ENCODE measurements around the gene CRLF1. TPM values are rescaled to one million over a fixed set of nuclear protein-coding genes. Genes with fewer than 3 reads are reported as not detected.

Gene CRLF1
- total and polyA plus RNA-seq, 10 of the 15 experiments (the other 5 are each of a cell fraction or from before 2014, with no cell fraction given), result 0.10 to 1.2 (median 0.49) TPM; not detected in 4

- TF ChIP-seq, protein P1, sequence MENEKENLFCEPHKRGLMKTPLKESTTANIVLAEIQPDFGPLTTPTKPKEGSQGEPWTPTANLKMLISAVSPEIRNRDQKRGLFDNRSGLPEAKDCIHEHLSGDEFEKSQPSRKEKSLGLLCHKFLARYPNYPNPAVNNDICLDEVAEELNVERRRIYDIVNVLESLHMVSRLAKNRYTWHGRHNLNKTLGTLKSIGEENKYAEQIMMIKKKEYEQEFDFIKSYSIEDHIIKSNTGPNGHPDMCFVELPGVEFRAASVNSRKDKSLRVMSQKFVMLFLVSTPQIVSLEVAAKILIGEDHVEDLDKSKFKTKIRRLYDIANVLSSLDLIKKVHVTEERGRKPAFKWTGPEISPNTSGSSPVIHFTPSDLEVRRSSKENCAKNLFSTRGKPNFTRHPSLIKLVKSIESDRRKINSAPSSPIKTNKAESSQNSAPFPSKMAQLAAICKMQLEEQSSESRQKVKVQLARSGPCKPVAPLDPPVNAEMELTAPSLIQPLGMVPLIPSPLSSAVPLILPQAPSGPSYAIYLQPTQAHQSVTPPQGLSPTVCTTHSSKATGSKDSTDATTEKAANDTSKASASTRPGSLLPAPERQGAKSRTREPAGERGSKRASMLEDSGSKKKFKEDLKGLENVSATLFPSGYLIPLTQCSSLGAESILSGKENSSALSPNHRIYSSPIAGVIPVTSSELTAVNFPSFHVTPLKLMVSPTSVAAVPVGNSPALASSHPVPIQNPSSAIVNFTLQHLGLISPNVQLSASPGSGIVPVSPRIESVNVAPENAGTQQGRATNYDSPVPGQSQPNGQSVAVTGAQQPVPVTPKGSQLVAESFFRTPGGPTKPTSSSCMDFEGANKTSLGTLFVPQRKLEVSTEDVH (IDR thresholded peaks at IDR 0.05; ENCODE audit: low read depth, partially characterized antibody), result no peak
- TF ChIP-seq ZNF622 (IDR thresholded peaks at IDR 0.05) (no peak), SIN3A (IDR thresholded peaks at IDR 0.05; ENCODE audit: low read depth, low read length) (no peak)
These were observed 28.2 kb upstream of the CRLF1 start (continued) for GRCh38 chr19:18634612-18635297.

- Histone ChIP-seq H3K4me3 (no peak overlapping the region), H2AFZ (ENCODE audit: control insufficient read depth, low read depth, low read length) (no peak overlapping the region), H3K9me3 (replicated peaks; ENCODE audit: control insufficient read depth, insufficient read depth, low read length) (no peaks in the 10 kb centered on the region), H3K4me1 (ENCODE audit: control insufficient read depth, insufficient read depth, low read length) (peaks cover 7% of the 10 kb centered on the region), H3K79me2 (ENCODE audit: control insufficient read depth, insufficient read depth, low read length) (peaks cover 14% of the 10 kb centered on the region), H3K27me3 (replicated peaks in 1 of 2; ENCODE audit: control insufficient read depth in 2 of 2, insufficient read depth in 2 of 2, low read length in 1 of 2) (no peaks in the 10 kb centered on the region; a peak in 1 of 4 replicates), H3K9ac (ENCODE audit: control insufficient read depth, insufficient read depth, low read length) (no peak overlapping the region), H3K4me2 (ENCODE audit: control insufficient read depth, insufficient read depth) (no peak overlapping the region), H3K27ac (ENCODE audit: control insufficient read depth, insufficient read depth) (no peak overlapping the region), H3K36me3 (ENCODE audit: control insufficient read depth in 2 of 2, insufficient read depth in 2 of 2, low read length in 1 of 2) (no peaks in the 10 kb centered on the region), H4K20me1 (ENCODE audit: control insufficient read depth, insufficient read depth) (no peaks in the 10 kb centered on the region)
- ChIA-PET CTCF (no interaction called here), SMC1A (ENCODE audit: uncharacterized antibody, unreplicated experiment) (no interaction called here), RAD21 (ENCODE audit: unreplicated experiment) (no interaction called here), POLR2A (no interaction called here)
- DNase-seq (ENCODE audit: low read depth, low spot score) (no peak), FAIRE-seq (no peak), ATAC-seq (no peak)
- in situ Hi-C loops (cut with MboI), result no loop called here
- BruUV-seq (replicated peaks), result no TSS peak
- intact Hi-C loops (cut with micrococcal nuclease; ENCODE audit: unreplicated experiment), result no loop called here
- 78% methylated on average over 6 of the region's 8 CpGs for WGBS (ENCODE audit: insufficient coverage, insufficient replicate concordance, low lambda C conversion rate, missing lambda C conversion rate)
- TF ChIP-seq PML (IDR thresholded peaks at IDR 0.05; ENCODE audit: low read length), result no peak
- TF ChIP-seq JUNB (IDR thresholded peaks at IDR 0.05), result no peak
- TF ChIP-seq ZSCAN29 (IDR thresholded peaks at IDR 0.05), result no peak
- TF ChIP-seq USF2 (IDR thresholded peaks at IDR 0.05; ENCODE audit: borderline replicate concordance, low read depth, low read length), result no peak
- no peak for TF ChIP-seq GATAD2B (conservative IDR thresholded peaks at IDR 0.05; ENCODE audit: low read depth)
- TF ChIP-seq TCF7 (IDR thresholded peaks at IDR 0.05; ENCODE audit: borderline replicate concordance), result no peak
- no peak for TF ChIP-seq ATF7 (IDR thresholded peaks at IDR 0.05; ENCODE audit: low read depth)
- no peak for TF ChIP-seq CBFB (IDR thresholded peaks at IDR 0.05; ENCODE audit: low read depth)
- no peak for TF ChIP-seq FOXK2 (IDR thresholded peaks at IDR 0.05)
These were observed 26.7 kb upstream of the CRLF1 start for GRCh38 chr19:18633321-18633720.
